Mucosa of descending colon (tissue), 3 donors: ENCODE measurements around the gene DICER1. TPM values are rescaled to one million over a fixed set of nuclear protein-coding genes. Genes with fewer than 3 reads are reported as not detected.

ENCODE experiments used
- ATAC-seq: fragments of 200-7000 bp; cut with Tn5 transposase; one replicate; pipeline ENCODE4 v1.9.1; 2020; ENCODE audit warnings: mild to moderate bottlenecking, moderate library complexity
- DNase-seq, 3 donors: peaks; one replicate each; pipeline ENCODE4 v3.0.0-alpha.2; 2020
- H3K36me3 ChIP-seq: fragments of 200-600 bp; one replicate; pipeline ENCODE4 v1.8.0; 2021; ENCODE audit warnings: low read depth, mild to moderate bottlenecking
- H3K4me1 ChIP-seq: fragments of 200-600 bp; one replicate; pipeline ENCODE4 v1.8.0; 2021; ENCODE audit warnings: low read depth, mild to moderate bottlenecking
- H3K4me3 ChIP-seq: fragments of 200-600 bp; one replicate; pipeline ENCODE4 v1.8.0; 2021; ENCODE audit warnings: mild to moderate bottlenecking
- H3K9me3 ChIP-seq: fragments of 200-600 bp; one replicate; pipeline ENCODE4 v1.8.0; 2021; ENCODE audit warnings: mild to moderate bottlenecking
- CTCF ChIP-seq: fragments of 200-600 bp; IDR thresholded peaks from one replicate; pipeline ENCODE4 v1.8.0; 2022; ENCODE audit warnings: antibody characterized with exemption, mild to moderate bottlenecking
- intact Hi-C, 2 donors: fragments of 100-400 bp; cut with DNase I in 1 of 2; cut with micrococcal nuclease in 1 of 2; formaldehyde crosslinking; loops; one replicate each; pipeline versions ENCODE4 v1.11.0 to v1.11.1; 2022; cut with DNase I, micrococcal nuclease
- total RNA-seq, 3 donors: library from RNA; stranded (reverse); fragmentation: NEBNext Ultra II Directional in 2 of 3; extraction: Animal tissue kit (Norgen Biotek cat#: 25700) in 2 of 3; gene quantifications; one replicate each; pipeline versions ENCODE4 v1.2.1 to v1.2.4, GENCODE V29; 2021 to 2023
- donor health status: DM: no; HTN: no; CAD: no; lungs with moderate emphysema.
- donor health status: DM: no; HTN: no; CAD: no.
- donor health status: DM: no; HTN: yes; CAD: no.

The DICER1 gene
- total RNA-seq, 3 donors from 2014 or later, result 61.6 to 72.1 (median 65.9) TPM

- no peak for TF ChIP-seq CTCF
- DNase-seq (no peak), ATAC-seq (no peak)
- Histone ChIP-seq H3K4me3 (no peak overlapping the region), H3K9me3 (no peaks in the 10 kb centered on the region), H3K4me1 (no peaks in the 10 kb centered on the region), H3K36me3 (no peaks in the 10 kb centered on the region)
- intact Hi-C loops, result no loop called here
Measured at GRCh38 chr14:95069547-95069946, 87.8 kb downstream of the DICER1 start.

- intact Hi-C loops, result no loop called here
- TF ChIP-seq CTCF, result no peak
- Histone ChIP-seq H3K9me3 (no peaks in the 10 kb centered on the region), H3K4me3 (no peak overlapping the region), H3K4me1 (no peaks in the 10 kb centered on the region), H3K36me3 (no peaks in the 10 kb centered on the region)
- DNase-seq (no peak), ATAC-seq (no peak)
Measured at GRCh38 chr14:95069018-95069417, 88.3 kb downstream of the DICER1 start.

DNA sequence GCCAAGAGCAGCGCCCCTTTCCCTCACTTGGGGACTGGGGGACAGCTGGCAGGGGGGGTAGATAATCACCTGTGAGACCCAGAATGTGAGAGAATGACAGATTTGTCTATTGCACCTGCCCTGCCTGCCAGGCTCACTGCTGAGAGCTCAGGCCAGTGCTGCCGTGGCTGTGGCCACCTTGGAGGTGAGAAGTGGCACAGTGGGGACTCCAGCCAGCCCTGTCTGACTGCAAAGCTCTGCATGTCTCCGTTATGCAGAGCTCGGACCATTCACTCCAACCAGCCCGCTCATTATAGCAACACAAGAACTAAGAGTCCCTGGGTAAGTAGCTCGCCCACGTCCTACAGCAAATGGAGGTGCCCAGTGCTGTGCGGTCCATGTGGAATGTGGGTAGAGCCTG is 88.8 kb downstream of the DICER1 start:
- no peak for ATAC-seq
- H3K4me1 ChIP-seq, result no peaks in the 10 kb centered on the region
- intact Hi-C loops, result no loop called here
- no peaks in the 10 kb centered on the region for H3K36me3 ChIP-seq
- no peaks in the 10 kb centered on the region for H3K9me3 ChIP-seq
- H3K4me3 ChIP-seq, result no peak overlapping the region
- TF ChIP-seq CTCF, result no peak
- DNase-seq, result no peak

DNA sequence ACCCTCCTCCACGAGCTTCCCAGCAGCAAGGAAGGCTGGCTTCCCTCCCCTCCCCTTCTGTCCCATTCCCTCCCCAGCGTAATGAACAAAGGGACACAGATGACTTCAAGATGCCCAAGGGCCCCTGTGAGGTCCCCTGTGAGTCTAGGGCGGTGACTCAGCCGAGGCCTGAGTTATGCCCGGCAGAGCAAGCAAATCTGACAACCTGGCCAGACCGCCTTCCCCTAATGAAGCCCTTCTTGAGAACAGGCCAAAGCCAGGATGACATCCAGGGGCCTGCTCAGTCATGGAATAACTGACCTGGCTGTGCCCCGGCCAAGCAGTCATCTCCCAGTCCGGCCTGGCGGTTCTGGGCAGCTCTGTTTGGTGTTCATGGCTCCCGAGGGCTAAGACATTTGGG is 89.2 kb downstream of the DICER1 start:
- DNase-seq (no peak), ATAC-seq (no peak)
- intact Hi-C loops, result no loop called here
- TF ChIP-seq CTCF, result no peak
- H3K4me3 ChIP-seq, result no peak overlapping the region
- H3K4me1 ChIP-seq, result no peaks in the 10 kb centered on the region
- no peaks in the 10 kb centered on the region for H3K9me3 ChIP-seq
- no peaks in the 10 kb centered on the region for H3K36me3 ChIP-seq

GRCh38 chr14:95067526-95067925 is 89.8 kb downstream of the DICER1 start:
- TF ChIP-seq CTCF, result no peak
- DNase-seq, result no peak
- intact Hi-C loops, result no loop called here
- Histone ChIP-seq H3K9me3 (no peaks in the 10 kb centered on the region), H3K4me3 (no peak overlapping the region), H3K4me1 (no peaks in the 10 kb centered on the region), H3K36me3 (no peaks in the 10 kb centered on the region)
- no peak for ATAC-seq

DNA sequence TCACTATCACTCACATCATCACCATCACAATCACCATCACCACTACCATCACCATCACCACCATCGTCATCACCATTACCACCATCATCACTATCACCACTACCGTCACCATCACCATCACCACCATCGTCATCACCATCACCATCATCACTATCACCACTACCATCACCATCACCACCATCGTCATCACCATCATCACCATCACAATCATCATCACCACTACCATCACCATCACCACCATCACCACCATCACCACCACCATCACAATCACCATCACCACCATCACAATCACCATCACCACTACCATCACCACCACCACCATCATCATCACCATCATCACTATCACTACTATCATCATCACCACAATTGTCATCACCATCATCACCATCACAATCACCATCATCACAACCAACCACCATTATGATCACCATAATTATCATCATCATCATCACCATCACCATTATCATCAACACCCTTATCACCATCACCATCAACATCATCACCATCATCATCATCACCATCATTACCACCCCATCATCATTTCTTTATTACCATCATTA is 90.8 kb downstream of the DICER1 start:
- ATAC-seq (no peak), DNase-seq (no peak)
- TF ChIP-seq CTCF, result no peak
- no peaks in the 10 kb centered on the region for H3K9me3 ChIP-seq
- intact Hi-C loops, result no loop called here
- H3K4me3 ChIP-seq, result no peak overlapping the region
- no peaks in the 10 kb centered on the region for H3K4me1 ChIP-seq
- no peaks in the 10 kb centered on the region for H3K36me3 ChIP-seq
